Colonic mucosa (tissue), 4 donors: ENCODE data around the gene DDX1. TPM values are rescaled to one million over a fixed set of nuclear protein-coding genes. Genes with fewer than 3 reads are reported as not detected.

Source experiments
- DNase-seq: peaks from one replicate; pipeline ENCODE4 v3.0.0-alpha.2; 2020
- H3K27ac ChIP-seq: fragments of 200-600 bp; one replicate; pipeline ENCODE4 v1.8.0; 2021
- H3K27me3 ChIP-seq: fragments of 200-600 bp; one replicate; pipeline ENCODE4 v1.8.0; 2021
- H3K36me3 ChIP-seq: fragments of 200-600 bp; one replicate; pipeline ENCODE4 v1.8.0; 2021
- H3K4me1 ChIP-seq: fragments of 200-600 bp; one replicate; pipeline ENCODE4 v1.8.0; 2021; ENCODE audit warnings: mild to moderate bottlenecking
- H3K4me3 ChIP-seq: fragments of 200-600 bp; one replicate; pipeline ENCODE4 v1.8.0; 2021
- H3K9ac ChIP-seq, 2 donors: one replicate each; pipeline ENCODE4 v1.7.0; 2013; ENCODE audit warnings: control low read depth in 2 of 2, low read depth in 2 of 2, low read length in 2 of 2
- H3K9me3 ChIP-seq: fragments of 200-600 bp; one replicate; pipeline ENCODE4 v1.8.0; 2021
- CTCF ChIP-seq: fragments of 200-600 bp; IDR thresholded peaks from one replicate; pipeline ENCODE4 v1.8.0; 2022; ENCODE audit warnings: antibody characterized with exemption, mild to moderate bottlenecking
- intact Hi-C: fragments of 100-400 bp; cut with DNase I; formaldehyde crosslinking; loops from one replicate; pipeline ENCODE4 v1.14.1; 2022
- total RNA-seq, 2 donors: library from RNA; stranded (reverse); fragmentation: NEBNext Ultra II Directional in 1 of 2; extraction: Animal tissue kit (Norgen Biotek cat#: 25700) in 1 of 2; gene quantifications; one replicate each; pipeline ENCODE4 v1.2.1, GENCODE V29; 2021
- donor health status: healthy.
- donor health status: DM: no; HTN: no; CAD: no.
- donor health status: DM: no; HTN: no; CAD: no.

Gene DDX1
- total RNA-seq, 2 donors from 2014 or later, result 71.6 to 91.3 TPM

GRCh38 chr2:15554525-15555218 is 37.0 kb upstream of the DDX1 start:
- intact Hi-C loops, result no loop called here
- Histone ChIP-seq H3K27ac (no peak overlapping the region), H3K9me3 (no peaks in the 10 kb centered on the region), H3K36me3 (no peaks in the 10 kb centered on the region), H3K9ac (no peak overlapping the region), H3K27me3 (no peaks in the 10 kb centered on the region), H3K4me1 (no peaks in the 10 kb centered on the region), H3K4me3 (no peak overlapping the region)
- no peak for DNase-seq
- TF ChIP-seq CTCF, result no peak

- Histone ChIP-seq H3K4me3 (no peak overlapping the region), H3K27me3 (no peaks in the 10 kb centered on the region), H3K36me3 (no peaks in the 10 kb centered on the region), H3K9me3 (no peaks in the 10 kb centered on the region), H3K27ac (no peak overlapping the region), H3K9ac (no peak overlapping the region), H3K4me1 (no peaks in the 10 kb centered on the region)
- TF ChIP-seq CTCF, result no peak
- no peak for DNase-seq
- intact Hi-C loops, result no loop called here
Observed at GRCh38 chr2:15555760-15556193, 35.9 kb upstream of the DDX1 start.

- no peak for DNase-seq
- H3K9ac ChIP-seq, result no peak overlapping the region
- H3K36me3 ChIP-seq, result no peaks in the 10 kb centered on the region
- no peaks in the 10 kb centered on the region for H3K27me3 ChIP-seq
- H3K4me1 ChIP-seq, result no peaks in the 10 kb centered on the region
- H3K9me3 ChIP-seq, result no peaks in the 10 kb centered on the region
- intact Hi-C loops, result no loop called here
- no peak overlapping the region for H3K27ac ChIP-seq
- TF ChIP-seq CTCF, result no peak
- H3K4me3 ChIP-seq, result no peak overlapping the region
Observed at GRCh38 chr2:15556311-15556930, 35.2 kb upstream of the DDX1 start.

- H3K27ac ChIP-seq, result no peak overlapping the region
- no peak for DNase-seq
Observed at GRCh38 chr2:15557887-15558311, 33.8 kb upstream of the DDX1 start.

More at GRCh38 chr2:15557887-15558311, 33.8 kb upstream of the DDX1 start:
- no peaks in the 10 kb centered on the region for H3K27me3 ChIP-seq
- no peak overlapping the region for H3K4me3 ChIP-seq
- intact Hi-C loops, result no loop called here
- H3K36me3 ChIP-seq, result no peaks in the 10 kb centered on the region
- no peak for TF ChIP-seq CTCF
- H3K4me1 ChIP-seq, result no peaks in the 10 kb centered on the region
- no peak overlapping the region for H3K9ac ChIP-seq
- no peaks in the 10 kb centered on the region for H3K9me3 ChIP-seq
